ENCODE results near the gene RFX4.

DNA sequence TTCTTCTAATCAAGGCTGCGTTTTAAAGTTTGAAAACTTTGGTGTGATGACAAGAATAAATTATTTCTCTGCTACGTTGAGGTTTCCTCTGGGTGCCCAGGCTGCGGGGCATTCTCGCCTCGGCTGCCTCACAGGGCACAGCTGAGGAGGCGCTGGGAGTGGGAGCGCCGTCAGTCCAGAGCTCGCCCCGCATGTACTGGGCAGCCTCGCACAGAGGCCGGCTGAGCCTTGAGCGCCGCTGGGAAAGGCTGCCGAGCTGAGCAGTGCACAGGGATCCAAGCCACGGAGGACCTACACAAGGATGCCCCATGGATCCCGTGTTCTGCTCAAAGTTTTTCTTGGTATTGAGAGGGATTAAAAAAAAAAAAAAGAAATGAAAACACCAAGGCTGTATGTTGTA, 11.6 kb downstream of the RFX4 start:
- TF ChIP-seq, protein P1, sequence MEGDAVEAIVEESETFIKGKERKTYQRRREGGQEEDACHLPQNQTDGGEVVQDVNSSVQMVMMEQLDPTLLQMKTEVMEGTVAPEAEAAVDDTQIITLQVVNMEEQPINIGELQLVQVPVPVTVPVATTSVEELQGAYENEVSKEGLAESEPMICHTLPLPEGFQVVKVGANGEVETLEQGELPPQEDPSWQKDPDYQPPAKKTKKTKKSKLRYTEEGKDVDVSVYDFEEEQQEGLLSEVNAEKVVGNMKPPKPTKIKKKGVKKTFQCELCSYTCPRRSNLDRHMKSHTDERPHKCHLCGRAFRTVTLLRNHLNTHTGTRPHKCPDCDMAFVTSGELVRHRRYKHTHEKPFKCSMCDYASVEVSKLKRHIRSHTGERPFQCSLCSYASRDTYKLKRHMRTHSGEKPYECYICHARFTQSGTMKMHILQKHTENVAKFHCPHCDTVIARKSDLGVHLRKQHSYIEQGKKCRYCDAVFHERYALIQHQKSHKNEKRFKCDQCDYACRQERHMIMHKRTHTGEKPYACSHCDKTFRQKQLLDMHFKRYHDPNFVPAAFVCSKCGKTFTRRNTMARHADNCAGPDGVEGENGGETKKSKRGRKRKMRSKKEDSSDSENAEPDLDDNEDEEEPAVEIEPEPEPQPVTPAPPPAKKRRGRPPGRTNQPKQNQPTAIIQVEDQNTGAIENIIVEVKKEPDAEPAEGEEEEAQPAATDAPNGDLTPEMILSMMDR (IDR thresholded peaks at IDR 0.05): no peak
- no peak for TF ChIP-seq POLR2A (IDR thresholded peaks at IDR 0.05)

All from testis (tissue), 2 donors.